Endothelial cell of umbilical vein (primary cell): ENCODE results near the gene AP5Z1. TPM values are rescaled to one million over a fixed set of nuclear protein-coding genes. Genes with fewer than 3 reads are reported as not detected.

Experiments
- BruUV-seq: library from RNA; stranded (reverse); fragments of 400-500 nt; replicated peaks from 2 replicates; lab custom pipeline; 2021; lab: Mats Ljungman, UMichigan
- CTCF ChIA-PET: fragments of 300-600, 350-600 bp; sonication (Branson Sonifier 250); formaldehyde crosslinking; loops from one replicate; lab custom pipeline; 2021; ENCODE audit warnings: antibody characterized with exemption, inconsistent platforms; lab: Charles Lee
- POLR2A ChIA-PET: fragments of 300-600, 350-600 bp; sonication (Branson Sonifier 250); formaldehyde crosslinking; loops from one replicate; lab custom pipeline; 2021; ENCODE audit warnings: antibody characterized with exemption, inconsistent platforms; lab: Charles Lee
- DNase-seq: peaks from one replicate; pipeline ENCODE4 v3.0.0-alpha.2; 2011; ENCODE audit warnings: low read depth, low spot score
- FAIRE-seq: peaks from 2 replicates; lab custom pipeline; 2011; peaks lifted over from hg19 to GRCh38; lab: Jason Lieb, UNC
- H2AFZ ChIP-seq: 2 replicates; pipeline ENCODE4 v1.6.0; 2012; ENCODE audit warnings: low read depth, low read length, control low read depth, inconsistent platforms
- H3K27ac ChIP-seq: 2 replicates; pipeline ENCODE4 v1.5.1; 2011; ENCODE audit warnings: low read depth, mild to moderate bottlenecking, control low read depth, low read length, moderate library complexity; ENCODE audit not compliant: insufficient read depth
- H3K27me3 ChIP-seq, 2 experiments: 2 replicates each; pipeline versions ENCODE4 v1.6.0 to v1.6.1; 2011; ENCODE audit warnings: low read length in 2 of 2, mixed read lengths in 1 of 2; ENCODE audit not compliant: control insufficient read depth in 2 of 2, insufficient read depth in 2 of 2
- H3K36me3 ChIP-seq, 2 experiments: 2 replicates in 1 of 2; 3 replicates in 1 of 2; pipeline ENCODE4 v1.5.1; 2011; ENCODE audit warnings: low read length in 2 of 2, mild to moderate bottlenecking in 1 of 2, moderate library complexity in 1 of 2; ENCODE audit not compliant: control insufficient read depth in 2 of 2, insufficient read depth in 2 of 2; ENCODE audit errors: extremely low read depth in 1 of 2
- H3K4me1 ChIP-seq: 3 replicates; pipeline ENCODE4 v1.5.1; 2011; ENCODE audit warnings: mild to moderate bottlenecking, low read length; ENCODE audit not compliant: control insufficient read depth, insufficient read depth; ENCODE audit errors: extremely low read depth
- H3K4me2 ChIP-seq: 2 replicates; pipeline ENCODE4 v1.6.1; 2011; ENCODE audit warnings: low read length, control low read depth, mixed read lengths; ENCODE audit not compliant: insufficient read depth
- H3K4me3 ChIP-seq, 3 experiments: fragments of 200-600 bp in 1 of 3; sonication (generic), shearing (Covaris generic) in 1 of 3; replicated peaks in 1 of 3; 2 replicates each; pipeline ENCODE4 v1.5.1; 2011 to 2016; ENCODE audit warnings: control low read depth in 3 of 3, low read length in 3 of 3, mild to moderate bottlenecking in 2 of 3, inconsistent platforms in 1 of 3, low read depth in 1 of 3, moderate library complexity in 1 of 3; ENCODE audit not compliant: insufficient read depth in 1 of 3
- H3K79me2 ChIP-seq: 2 replicates; pipeline ENCODE4 v1.6.0; 2012; ENCODE audit warnings: low read length, inconsistent platforms; ENCODE audit not compliant: control insufficient read depth, insufficient read depth
- H3K9ac ChIP-seq: replicated peaks from 2 replicates; pipeline ENCODE3; 2011; ENCODE audit warnings: low read length, control low read depth; ENCODE audit not compliant: insufficient read depth; ENCODE audit errors: extremely low read depth
- H3K9me1 ChIP-seq: replicated peaks from 3 replicates; pipeline ENCODE4 v1.6.0; 2011; ENCODE audit warnings: mild to moderate bottlenecking, low read length; ENCODE audit not compliant: control insufficient read depth, insufficient read depth; ENCODE audit errors: extremely low read depth
- H3K9me3 ChIP-seq: replicated peaks from 2 replicates; pipeline ENCODE4 v1.5.1; 2012; ENCODE audit warnings: low read length, inconsistent platforms; ENCODE audit not compliant: control insufficient read depth, insufficient read depth
- H4K20me1 ChIP-seq: replicated peaks from 2 replicates; pipeline ENCODE3; 2011; ENCODE audit warnings: mild to moderate bottlenecking, low read length; ENCODE audit not compliant: control insufficient read depth, insufficient read depth; ENCODE audit errors: extremely low read depth
- EZH2 ChIP-seq: IDR thresholded peaks from 2 replicates; pipeline ENCODE4 v1.6.1; 2012; ENCODE audit warnings: borderline replicate concordance, low read depth, mild to moderate bottlenecking, moderate library complexity, low read length, inconsistent platforms; ENCODE audit not compliant: severe bottlenecking
- FOS ChIP-seq: IDR thresholded peaks from 2 replicates; pipeline ENCODE4 v1.6.1; 2011; ENCODE audit warnings: mild to moderate bottlenecking, low read length, moderate library complexity, borderline replicate concordance; ENCODE audit not compliant: insufficient read depth
- GATA2 ChIP-seq: IDR thresholded peaks from 2 replicates; pipeline ENCODE4 v1.7.0; 2011; ENCODE audit warnings: low read depth, mild to moderate bottlenecking, moderate library complexity, mixed read lengths, low read length; ENCODE audit not compliant: insufficient read length, insufficient read depth
- JUN ChIP-seq: IDR thresholded peaks from 2 replicates; pipeline ENCODE4 v1.6.1; 2011; ENCODE audit warnings: borderline replicate concordance, low read depth; ENCODE audit not compliant: insufficient read length, insufficient read depth
- MYC ChIP-seq: IDR thresholded peaks from one replicate; pipeline ENCODE4 v1.6.1; 2011; ENCODE audit warnings: mild to moderate bottlenecking, low read depth, low read length
- POLR2A ChIP-seq: IDR thresholded peaks from 2 replicates; pipeline ENCODE4 v1.6.1; 2012; ENCODE audit warnings: low read depth, mild to moderate bottlenecking, control low read depth, low read length
- POLR2AphosphoS5 ChIP-seq: IDR thresholded peaks from 2 replicates; pipeline ENCODE4 v1.6.1; 2012; ENCODE audit warnings: low read depth, mild to moderate bottlenecking, control low read depth, low read length, moderate library complexity; ENCODE audit not compliant: insufficient read depth
- dilution Hi-C: fragments of 300-500 bp; cut with MboI; formaldehyde crosslinking; loops from one replicate; pipeline ENCODE4 v1.15.0; 2019; ENCODE audit warnings: low sequenced_read_pairs; ENCODE audit not compliant: extremely low pct_ligation_motif_present
- intact Hi-C: fragments of 100-400 bp; cut with micrococcal nuclease; formaldehyde crosslinking; loops from one replicate; pipeline ENCODE4 v1.10.0; 2022
- polyA plus RNA-seq, 4 experiments: library from polyadenylated mRNA; depleted of rRNA in 3 of 4; stranded (reverse) in 3 of 4; unstranded in 1 of 4; fragments of >200 nt; gene quantifications; 2 replicates each; pipeline versions ENCODE4 v1.2.1 to v1.2.3, GENCODE V29; 2011 to 2012; ENCODE audit warnings: missing spikeins in 1 of 4
- total RNA-seq: library from RNA; stranded (reverse); gene quantifications from 2 replicates; pipeline ENCODE4 v1.2.3, GENCODE V29; 2021
- TF ChIP-seq, protein P1 (sequence below): IDR thresholded peaks from 2 replicates; pipeline ENCODE4 v1.6.1; 2011; ENCODE audit not compliant: insufficient read depth, insufficient read length
- TF ChIP-seq, protein P2 (sequence below), 2 donors: IDR thresholded peaks; 1 replicate in 1 of 2; 2 replicates in 1 of 2; pipeline ENCODE4 v1.5.1; 2011; ENCODE audit warnings: low read length in 2 of 2, mild to moderate bottlenecking in 2 of 2, moderate library complexity in 2 of 2, control low read depth in 1 of 2, inconsistent platforms in 1 of 2, low read depth in 1 of 2; ENCODE audit not compliant: insufficient read depth in 1 of 2; ENCODE audit errors: extremely low read depth in 1 of 2

AP5Z1 gene
- total and polyA plus RNA-seq, 2 donors (not counting 3 experiments of a cell fraction or from before 2014, with no cell fraction given): 53.7 to 58.9 TPM

DNA sequence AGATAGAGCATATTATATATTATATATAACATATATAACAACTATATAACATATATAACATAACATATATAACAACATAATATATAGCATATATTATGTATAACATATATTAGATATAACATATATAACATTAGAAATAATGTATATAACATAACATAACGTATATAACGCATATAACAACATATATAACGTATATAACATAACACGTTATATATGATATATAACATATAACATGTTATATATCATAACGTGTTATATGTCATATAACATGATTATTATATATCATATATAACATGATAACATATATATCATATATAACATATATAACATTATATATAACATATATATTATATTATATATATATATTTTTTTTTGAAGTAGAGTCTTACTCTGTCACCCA is 3.7 kb downstream of the AP5Z1 start:
- Histone ChIP-seq H3K27ac (no peak overlapping the region), H3K4me2 (no peak overlapping the region), H3K79me2 (peaks cover 33% of the 10 kb centered on the region), H2AFZ (no peak overlapping the region), H3K36me3 (peaks cover 11 to 28% of the 10 kb centered on the region in 2 experiments), H3K4me1 (peaks cover 11% of the 10 kb centered on the region), H3K27me3 (no peaks in the 10 kb centered on the region), H3K9me1 (no peaks in the 10 kb centered on the region), H3K4me3 (no peak overlapping the region), H3K9me3 (no peaks in the 10 kb centered on the region), H4K20me1 (peaks cover 2% of the 10 kb centered on the region), H3K9ac (no peak overlapping the region)
- DNase-seq: no peak
- ChIA-PET POLR2A (no interaction called here), CTCF (interaction anchor here (0.6 to 1.5 kb wide), 2 partner anchors 13 to 162 kb away, joined by 3 to 10 read pairs; no protein-coding TSS in a partner anchor)
- no peak for FAIRE-seq
- no peak for TF ChIP-seq EZH2
- TF ChIP-seq POLR2AphosphoS5: no peak
- TF ChIP-seq, protein P1, sequence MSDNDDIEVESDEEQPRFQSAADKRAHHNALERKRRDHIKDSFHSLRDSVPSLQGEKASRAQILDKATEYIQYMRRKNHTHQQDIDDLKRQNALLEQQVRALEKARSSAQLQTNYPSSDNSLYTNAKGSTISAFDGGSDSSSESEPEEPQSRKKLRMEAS: no peak
- no peak for TF ChIP-seq POLR2A
- TF ChIP-seq FOS: no peak
- no peak for TF ChIP-seq GATA2
- no peak for TF ChIP-seq JUN
- TF ChIP-seq, protein P2, sequence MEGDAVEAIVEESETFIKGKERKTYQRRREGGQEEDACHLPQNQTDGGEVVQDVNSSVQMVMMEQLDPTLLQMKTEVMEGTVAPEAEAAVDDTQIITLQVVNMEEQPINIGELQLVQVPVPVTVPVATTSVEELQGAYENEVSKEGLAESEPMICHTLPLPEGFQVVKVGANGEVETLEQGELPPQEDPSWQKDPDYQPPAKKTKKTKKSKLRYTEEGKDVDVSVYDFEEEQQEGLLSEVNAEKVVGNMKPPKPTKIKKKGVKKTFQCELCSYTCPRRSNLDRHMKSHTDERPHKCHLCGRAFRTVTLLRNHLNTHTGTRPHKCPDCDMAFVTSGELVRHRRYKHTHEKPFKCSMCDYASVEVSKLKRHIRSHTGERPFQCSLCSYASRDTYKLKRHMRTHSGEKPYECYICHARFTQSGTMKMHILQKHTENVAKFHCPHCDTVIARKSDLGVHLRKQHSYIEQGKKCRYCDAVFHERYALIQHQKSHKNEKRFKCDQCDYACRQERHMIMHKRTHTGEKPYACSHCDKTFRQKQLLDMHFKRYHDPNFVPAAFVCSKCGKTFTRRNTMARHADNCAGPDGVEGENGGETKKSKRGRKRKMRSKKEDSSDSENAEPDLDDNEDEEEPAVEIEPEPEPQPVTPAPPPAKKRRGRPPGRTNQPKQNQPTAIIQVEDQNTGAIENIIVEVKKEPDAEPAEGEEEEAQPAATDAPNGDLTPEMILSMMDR (IDR thresholded peaks at IDR 0.05; ENCODE audit: extremely low read depth in 1 of 2, insufficient read depth in 1 of 2, low read depth in 1 of 2, low read length in 2 of 2): no peak
- no peak for TF ChIP-seq MYC
- no TSS peak for BruUV-seq
- intact Hi-C loops (no loop called here), dilution Hi-C loops (no loop called here)
